Measurements from ENCODE around the gene GXYLT2. TPM values are rescaled to one million over a fixed set of nuclear protein-coding genes. Genes with fewer than 3 reads are reported as not detected.
A peak's percentile ranks its signal among the peaks of the same experiment; 100 is the strongest.

GXYLT2 gene
- total RNA-seq, 4 donors from 2014 or later: 5.0 to 9.8 (median 7.6) TPM

DNA sequence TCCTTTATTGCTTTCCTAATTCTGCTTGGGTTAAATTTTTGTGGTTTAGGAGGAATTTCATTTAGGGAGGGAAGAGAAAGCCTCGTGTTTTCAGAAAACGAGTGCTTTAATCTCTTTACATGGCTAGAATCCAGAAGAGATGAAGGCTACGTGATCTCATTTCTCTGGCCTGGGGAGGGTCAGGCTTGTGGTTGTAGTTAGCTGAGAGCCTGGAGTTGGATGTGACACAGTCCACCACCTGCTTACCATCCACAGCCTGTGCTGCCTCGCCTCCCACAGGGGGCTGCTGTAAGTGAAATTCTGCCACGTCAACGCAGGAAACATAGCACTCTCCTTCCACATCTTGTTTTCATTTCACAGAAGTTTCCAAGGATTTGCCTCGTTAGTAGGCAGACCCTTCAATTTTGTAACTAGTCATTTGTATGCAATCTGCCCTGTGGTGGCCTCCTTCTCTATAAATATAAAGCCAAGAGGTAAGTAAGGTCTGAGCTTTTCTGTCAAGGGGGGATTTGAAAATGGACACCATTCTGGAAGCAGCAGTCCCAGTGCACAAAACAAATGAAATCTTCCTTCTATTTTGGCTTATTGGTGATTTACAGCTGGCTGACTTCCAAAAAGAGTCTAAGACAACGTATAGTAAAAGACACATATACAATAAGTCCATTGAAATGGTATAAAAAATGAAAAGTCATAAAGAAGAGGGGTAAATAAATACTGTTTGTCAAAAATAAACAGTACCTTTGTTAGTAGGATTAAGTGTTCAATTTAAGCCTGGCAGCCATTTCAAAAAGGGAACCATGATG lies 3.4 kb downstream of the GXYLT2 start:
- Histone ChIP-seq H3K4me3 (peak overlapping the region in 1 of 4 donors; percentile 14), H3K9me3 (no peaks in the 10 kb centered on the region), H3K27ac (replicated peaks in 1 of 4) (peak overlapping the region; percentile 30 to 80 (median 66)), H3K4me1 (peaks cover 9 to 48% (median 37%) of the 10 kb centered on the region in 4 donors), H3K27me3 (no peaks in the 10 kb centered on the region), H3K36me3 (no peaks in the 10 kb centered on the region)
- peak in 1 of 2 donors; percentile 27 for TF ChIP-seq POLR2AphosphoS5 (IDR thresholded peaks at IDR 0.05)
- TF ChIP-seq EP300 (IDR thresholded peaks at IDR 0.05): no peak
- TF ChIP-seq, protein P1, sequence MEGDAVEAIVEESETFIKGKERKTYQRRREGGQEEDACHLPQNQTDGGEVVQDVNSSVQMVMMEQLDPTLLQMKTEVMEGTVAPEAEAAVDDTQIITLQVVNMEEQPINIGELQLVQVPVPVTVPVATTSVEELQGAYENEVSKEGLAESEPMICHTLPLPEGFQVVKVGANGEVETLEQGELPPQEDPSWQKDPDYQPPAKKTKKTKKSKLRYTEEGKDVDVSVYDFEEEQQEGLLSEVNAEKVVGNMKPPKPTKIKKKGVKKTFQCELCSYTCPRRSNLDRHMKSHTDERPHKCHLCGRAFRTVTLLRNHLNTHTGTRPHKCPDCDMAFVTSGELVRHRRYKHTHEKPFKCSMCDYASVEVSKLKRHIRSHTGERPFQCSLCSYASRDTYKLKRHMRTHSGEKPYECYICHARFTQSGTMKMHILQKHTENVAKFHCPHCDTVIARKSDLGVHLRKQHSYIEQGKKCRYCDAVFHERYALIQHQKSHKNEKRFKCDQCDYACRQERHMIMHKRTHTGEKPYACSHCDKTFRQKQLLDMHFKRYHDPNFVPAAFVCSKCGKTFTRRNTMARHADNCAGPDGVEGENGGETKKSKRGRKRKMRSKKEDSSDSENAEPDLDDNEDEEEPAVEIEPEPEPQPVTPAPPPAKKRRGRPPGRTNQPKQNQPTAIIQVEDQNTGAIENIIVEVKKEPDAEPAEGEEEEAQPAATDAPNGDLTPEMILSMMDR (IDR thresholded peaks at IDR 0.05): no peak
- no peak for TF ChIP-seq POLR2A (IDR thresholded peaks at IDR 0.05; ENCODE audit: low read depth)
- intact Hi-C loops (cut with DNase I): no loop called here
- 31% methylated on average over 8 of the region's 8 CpGs for WGBS
- no peak for DNase-seq (ENCODE audit: extremely low spot score)

DNA sequence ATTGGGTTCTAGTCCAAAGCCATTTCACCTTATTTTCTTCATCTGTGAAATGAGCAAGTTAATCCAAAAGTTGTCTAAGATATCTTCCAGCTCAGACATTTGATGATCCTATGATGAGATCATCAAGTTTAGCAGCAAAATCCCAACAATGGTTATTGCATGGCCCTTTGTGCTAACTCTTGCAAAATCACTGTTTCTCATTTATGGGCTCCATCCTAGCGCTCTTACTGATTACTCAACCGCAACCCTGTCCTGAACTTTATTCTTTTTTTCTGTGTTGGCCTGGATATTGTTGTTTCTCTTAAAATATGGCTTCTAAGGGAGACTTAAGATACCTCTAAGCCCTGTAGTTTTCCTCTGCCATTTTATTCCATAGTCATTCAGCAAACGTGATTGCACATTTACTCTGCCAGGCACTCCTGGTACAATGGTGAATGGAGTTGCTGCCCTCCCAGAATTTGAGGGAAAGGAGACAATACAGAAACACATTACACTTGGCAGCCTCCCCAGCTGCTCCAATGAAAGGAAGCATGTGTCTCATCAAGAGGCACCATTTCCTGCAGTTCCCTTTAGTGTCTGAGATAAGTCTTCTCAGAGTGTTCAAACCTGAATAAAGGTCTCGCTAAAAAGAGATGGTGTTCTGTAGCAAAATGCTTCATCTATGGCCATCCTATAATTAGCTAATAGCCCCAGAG lies 4.4 kb downstream of the GXYLT2 start:
- WGBS: 61% methylated on average over 4 of the region's 4 CpGs
- Histone ChIP-seq H3K27me3 (no peaks in the 10 kb centered on the region), H3K4me3 (no peak overlapping the region), H3K36me3 (no peaks in the 10 kb centered on the region), H3K9me3 (no peaks in the 10 kb centered on the region), H3K27ac (replicated peaks in 1 of 4) (peak overlapping the region; percentile 30 to 80 (median 66)), H3K4me1 (peaks cover 8 to 39% (median 28%) of the 10 kb centered on the region in 4 donors)
- DNase-seq (ENCODE audit: extremely low spot score): no peak
- intact Hi-C loops (cut with DNase I): no loop called here
- TF ChIP-seq EP300 (IDR thresholded peaks at IDR 0.05): no peak
- TF ChIP-seq POLR2AphosphoS5 (IDR thresholded peaks at IDR 0.05): peak in 1 of 2 donors; percentile 50
- TF ChIP-seq POLR2A (IDR thresholded peaks at IDR 0.05; ENCODE audit: low read depth): no peak
- TF ChIP-seq, protein P1 (IDR thresholded peaks at IDR 0.05): no peak

DNA sequence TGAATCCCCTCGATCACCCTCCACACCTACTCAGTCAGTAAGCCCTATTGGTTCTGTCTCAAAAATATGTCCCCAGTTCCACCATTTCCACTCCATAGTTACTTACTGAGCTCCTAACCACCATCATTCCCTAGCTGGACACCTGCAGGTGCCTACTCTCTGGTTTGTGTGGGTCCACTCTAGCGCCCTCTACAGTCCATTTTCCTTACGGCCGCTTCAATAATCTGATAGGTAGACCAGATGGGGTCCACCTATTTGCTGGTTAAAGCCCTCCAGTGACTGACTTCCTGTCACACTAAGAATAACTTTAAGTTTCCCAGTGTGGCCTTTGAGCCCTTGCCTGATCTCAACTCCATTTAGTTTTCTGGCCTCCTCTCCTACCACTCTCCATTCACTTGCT lies 5.0 kb downstream of the GXYLT2 start:
- 68% methylated on average over 4 of the region's 4 CpGs for WGBS
- Histone ChIP-seq H3K4me1 (peaks cover 3 to 33% (median 23%) of the 10 kb centered on the region in 4 donors), H3K9me3 (no peaks in the 10 kb centered on the region), H3K36me3 (no peaks in the 10 kb centered on the region), H3K4me3 (no peak overlapping the region), H3K27me3 (no peaks in the 10 kb centered on the region), H3K27ac (replicated peaks in 1 of 4) (peak overlapping the region in 2 of 4 donors; percentile 23 to 80)
- no peak for TF ChIP-seq EP300 (IDR thresholded peaks at IDR 0.05)
- TF ChIP-seq, protein P1 (IDR thresholded peaks at IDR 0.05): no peak
- no peak for TF ChIP-seq POLR2AphosphoS5 (IDR thresholded peaks at IDR 0.05)
- TF ChIP-seq POLR2A (IDR thresholded peaks at IDR 0.05; ENCODE audit: low read depth): no peak
- no peak for DNase-seq (ENCODE audit: extremely low spot score)
- intact Hi-C loops (cut with DNase I): no loop called here

DNA sequence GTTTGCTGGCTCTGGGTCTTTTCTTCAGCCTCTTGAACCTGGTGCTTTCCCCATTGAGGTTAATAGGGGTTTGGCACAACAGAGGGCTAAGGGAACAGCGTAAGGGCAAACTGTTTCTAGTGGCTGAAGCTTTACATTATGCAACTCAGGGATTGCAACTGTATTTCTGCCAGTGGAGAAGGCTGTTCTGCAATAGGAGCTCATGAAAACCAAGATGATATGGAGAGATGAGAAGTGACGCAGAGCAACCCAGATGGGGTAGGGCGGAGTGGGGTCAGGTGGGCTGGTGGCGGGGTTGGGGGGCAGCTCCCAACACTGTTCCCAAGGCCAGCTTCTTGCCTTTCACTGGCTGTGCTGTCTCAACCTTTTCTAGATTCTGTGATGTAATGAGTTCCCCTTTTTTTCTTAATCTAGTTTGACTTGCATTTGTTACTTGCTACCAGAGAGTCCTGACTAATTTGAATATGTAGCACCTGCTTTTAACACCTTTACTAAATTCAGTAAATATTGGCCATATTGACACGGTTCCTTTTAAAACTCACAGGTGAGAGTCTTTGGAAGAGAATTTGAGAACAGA lies 7.2 kb downstream of the GXYLT2 start:
- no peak overlapping the region for H3K27ac ChIP-seq (replicated peaks in 1 of 4)
- DNase-seq (ENCODE audit: extremely low spot score): no peak
- H3K4me3 ChIP-seq: no peak overlapping the region
- H3K9me3 ChIP-seq: no peaks in the 10 kb centered on the region
- TF ChIP-seq EP300 (IDR thresholded peaks at IDR 0.05) (no peak), POLR2AphosphoS5 (IDR thresholded peaks at IDR 0.05) (no peak)
- WGBS: 90% methylated on average over 5 of the region's 5 CpGs
- intact Hi-C loops (cut with DNase I): no loop called here
- H3K36me3 ChIP-seq: no peaks in the 10 kb centered on the region
- no peaks in the 10 kb centered on the region for H3K27me3 ChIP-seq
- H3K4me1 ChIP-seq: peaks cover 3 to 23% (median 10%) of the 10 kb centered on the region in 4 donors
